Measurements from ENCODE around the gene GPR32.

DNA sequence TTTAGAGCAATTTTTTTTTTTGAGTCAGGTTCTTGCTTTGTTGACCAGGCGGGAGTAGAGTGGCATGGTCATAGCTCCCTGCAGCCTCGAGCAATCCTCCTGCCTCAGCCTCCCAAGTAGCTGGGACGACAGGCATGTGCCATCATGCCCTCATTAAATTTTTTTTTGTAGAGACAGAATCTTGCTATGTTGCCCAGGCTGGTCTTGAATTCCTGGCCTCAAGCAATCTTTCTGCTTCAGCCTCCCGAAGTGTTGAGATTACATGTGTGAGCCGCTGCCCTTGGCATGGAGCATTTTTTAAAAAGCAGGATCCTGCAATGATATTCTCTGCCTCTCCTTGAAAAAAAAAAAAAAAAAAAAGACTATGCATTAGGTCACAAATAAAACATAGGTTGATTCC lies 5.9 kb downstream of the GPR32 start:
- TF ChIP-seq, protein P1, sequence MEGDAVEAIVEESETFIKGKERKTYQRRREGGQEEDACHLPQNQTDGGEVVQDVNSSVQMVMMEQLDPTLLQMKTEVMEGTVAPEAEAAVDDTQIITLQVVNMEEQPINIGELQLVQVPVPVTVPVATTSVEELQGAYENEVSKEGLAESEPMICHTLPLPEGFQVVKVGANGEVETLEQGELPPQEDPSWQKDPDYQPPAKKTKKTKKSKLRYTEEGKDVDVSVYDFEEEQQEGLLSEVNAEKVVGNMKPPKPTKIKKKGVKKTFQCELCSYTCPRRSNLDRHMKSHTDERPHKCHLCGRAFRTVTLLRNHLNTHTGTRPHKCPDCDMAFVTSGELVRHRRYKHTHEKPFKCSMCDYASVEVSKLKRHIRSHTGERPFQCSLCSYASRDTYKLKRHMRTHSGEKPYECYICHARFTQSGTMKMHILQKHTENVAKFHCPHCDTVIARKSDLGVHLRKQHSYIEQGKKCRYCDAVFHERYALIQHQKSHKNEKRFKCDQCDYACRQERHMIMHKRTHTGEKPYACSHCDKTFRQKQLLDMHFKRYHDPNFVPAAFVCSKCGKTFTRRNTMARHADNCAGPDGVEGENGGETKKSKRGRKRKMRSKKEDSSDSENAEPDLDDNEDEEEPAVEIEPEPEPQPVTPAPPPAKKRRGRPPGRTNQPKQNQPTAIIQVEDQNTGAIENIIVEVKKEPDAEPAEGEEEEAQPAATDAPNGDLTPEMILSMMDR (IDR thresholded peaks at IDR 0.05): no peak
- TF ChIP-seq ZFX (IDR thresholded peaks at IDR 0.05; ENCODE audit: borderline replicate concordance): no peak
